NCI-H345 treated with DMSO at 0.1 percent for 48 hours (cell line): ENCODE data around the gene CACTIN.
A peak's percentile ranks its signal among the peaks of the same experiment; 100 is the strongest.

Experiments
- DNase-seq: peaks from one replicate; lab custom pipeline; 2025; ENCODE audit not compliant: unreplicated experiment; lab: John Stamatoyannopoulos, UW

Gene CACTIN

GRCh38 chr19:3610745-3611717 lies 15.6 kb downstream of the CACTIN start:
- DNase-seq, result no peak

- no peak for DNase-seq
Observed at GRCh38 chr19:3609779-3610719, 16.5 kb downstream of the CACTIN start.

- no peak for DNase-seq
Observed at GRCh38 chr19:3608750-3609322, 17.8 kb downstream of the CACTIN start.

- no peak for DNase-seq
Observed at GRCh38 chr19:3608079-3608641, 18.4 kb downstream of the CACTIN start.

GRCh38 chr19:3607303-3608078 lies 19.1 kb downstream of the CACTIN start:
- no peak for DNase-seq

GRCh38 chr19:3606690-3607289 lies 19.8 kb downstream of the CACTIN start, which contains the start of gene TBXA2R:
Gene TBXA2R (minus strand): TSS chr19:3606875. CDS start chr19:3600634, 6,241 bp downstream.
- no peak for DNase-seq

- DNase-seq, result peak; percentile 40
Observed at GRCh38 chr19:3606174-3606689, 20.4 kb downstream of the CACTIN start.

- DNase-seq, result no peak
Observed at GRCh38 chr19:3605770-3606169, 20.8 kb downstream of the CACTIN start.

- DNase-seq, result no peak
Observed at GRCh38 chr19:3605361-3605760, 21.2 kb downstream of the CACTIN start.

- DNase-seq, result no peak
Observed at GRCh38 chr19:3604987-3605343, 21.6 kb downstream of the CACTIN start.

GRCh38 chr19:3604227-3604986 lies 22.2 kb downstream of the CACTIN start:
- DNase-seq, result no peak

GRCh38 chr19:3603121-3603811 lies 23.3 kb downstream of the CACTIN start:
- no peak for DNase-seq

GRCh38 chr19:3601021-3601420 lies 25.6 kb downstream of the CACTIN start:
- no peak for DNase-seq

GRCh38 chr19:3599776-3600187 lies 26.8 kb downstream of the CACTIN start:
- no peak for DNase-seq

GRCh38 chr19:3595521-3596061 lies 31.0 kb downstream of the CACTIN start:
- DNase-seq, result no peak

GRCh38 chr19:3593156-3593555 lies 33.4 kb downstream of the CACTIN start:
- no peak for DNase-seq

- no peak for DNase-seq
Observed at GRCh38 chr19:3591876-3592613, 34.5 kb downstream of the CACTIN start.
